Panc1 (cell line): Measurements from ENCODE around the gene PFN3. TPM values are rescaled to one million over a fixed set of nuclear protein-coding genes. Genes with fewer than 3 reads are reported as not detected.

ENCODE experiments used
- ATAC-seq: fragments of 200-7000 bp; cut with Tn5 transposase; 2 replicates; pipeline ENCODE4 v1.9.1; 2020; ENCODE audit warnings: mild to moderate bottlenecking, moderate library complexity
- BruUV-seq: library from RNA; stranded (reverse); fragments of 400-500 nt; replicated peaks from 2 replicates; lab custom pipeline; 2021; lab: Mats Ljungman, UMichigan
- CTCF ChIA-PET: fragments of 300-600 bp; sonication (Branson Sonifier 250); formaldehyde crosslinking; loops from one replicate; lab custom pipeline; 2022; ENCODE audit warnings: antibody characterized with exemption; lab: Charles Lee
- POLR2A ChIA-PET: fragments of 300-600 bp; sonication (Branson Sonifier 250); formaldehyde crosslinking; loops from one replicate; lab custom pipeline; 2022; ENCODE audit warnings: antibody characterized with exemption; lab: Charles Lee
- DNase-seq: peaks from one replicate; pipeline ENCODE4 v3.0.0-alpha.2; 2010; ENCODE audit warnings: low read depth, low spot score
- H3K27ac ChIP-seq: 2 replicates; pipeline ENCODE4 v1.5.1; 2011; ENCODE audit warnings: mild to moderate bottlenecking, low read length, inconsistent platforms
- H3K27me3 ChIP-seq: fragments of 200-500 bp; sonication (Bioruptor generic); 2 replicates; pipeline ENCODE4 v1.6.0; 2014; ENCODE audit warnings: low read length, inconsistent platforms; ENCODE audit not compliant: control insufficient read depth, insufficient read depth
- H3K36me3 ChIP-seq: fragments of 200-500 bp; sonication (Bioruptor generic); 2 replicates; pipeline ENCODE4 v1.5.1; 2014; ENCODE audit warnings: inconsistent platforms, mild to moderate bottlenecking, low read length, moderate library complexity; ENCODE audit not compliant: control insufficient read depth, insufficient read depth
- H3K4me1 ChIP-seq: 2 replicates; pipeline ENCODE4 v1.5.1; 2011; ENCODE audit warnings: inconsistent platforms, mild to moderate bottlenecking, low read length, moderate library complexity; ENCODE audit not compliant: control insufficient read depth, insufficient read depth
- H3K4me3 ChIP-seq, 2 experiments: 2 replicates each; pipeline ENCODE4 v1.5.1; 2011 to 2012; ENCODE audit warnings: low read depth in 2 of 2, low read length in 2 of 2, mild to moderate bottlenecking in 2 of 2, inconsistent platforms in 1 of 2, moderate library complexity in 1 of 2
- H3K9me3 ChIP-seq: fragments of 200-500 bp; sonication (Bioruptor generic); 2 replicates; pipeline ENCODE4 v1.5.1; 2014; ENCODE audit warnings: low read depth, mild to moderate bottlenecking, inconsistent platforms, low read length, moderate library complexity; ENCODE audit not compliant: control insufficient read depth, insufficient read depth
- CTCF ChIP-seq: fragments of 450-650 bp; IDR thresholded peaks from 2 replicates; pipeline ENCODE4 v1.5.1; 2017; ENCODE audit warnings: mild to moderate bottlenecking
- POLR2AphosphoS5 ChIP-seq: IDR thresholded peaks from 2 replicates; pipeline ENCODE4 v1.6.1; 2012; ENCODE audit warnings: mild to moderate bottlenecking, low read depth, low read length, moderate library complexity
- REST ChIP-seq, 2 experiments: IDR thresholded peaks; 2 replicates each; pipeline ENCODE4 v1.6.1; 2011 to 2012; ENCODE audit warnings: low read depth in 2 of 2, control low read depth in 1 of 2, low read length in 1 of 2, mild to moderate bottlenecking in 1 of 2, moderate library complexity in 1 of 2; ENCODE audit not compliant: insufficient read depth in 1 of 2
- SIN3A ChIP-seq: IDR thresholded peaks from 2 replicates; pipeline ENCODE4 v1.6.1; 2012; ENCODE audit warnings: low read depth, mild to moderate bottlenecking, low read length, moderate library complexity, borderline replicate concordance; ENCODE audit not compliant: insufficient read depth
- TCF7L2 ChIP-seq: IDR thresholded peaks from 2 replicates; pipeline ENCODE4 v1.6.1; 2011; ENCODE audit warnings: mild to moderate bottlenecking, low read depth, low read length, inconsistent platforms
- in situ Hi-C: cut with HindIII; loops from 2 replicates; pipeline ENCODE4 v1.10.0; 2016; ENCODE audit warnings: low sequenced_read_pairs, low pct_unique_long_range_greater_than_20kb
- intact Hi-C: fragments of 100-400 bp; cut with micrococcal nuclease; formaldehyde crosslinking; loops from one replicate; pipeline ENCODE4 v1.10.0; 2022; ENCODE audit not compliant: unreplicated experiment
- total RNA-seq: library from RNA; stranded (reverse); gene quantifications from one replicate; pipeline ENCODE4 v1.2.1, GENCODE V29; 2021; ENCODE audit not compliant: unreplicated experiment

PFN3 gene
- total RNA-seq, 1 experiment from 2014 or later = not detected

GRCh38 chr5:177396078-177396477 lies 4.4 kb downstream of the PFN3 start:
- Histone ChIP-seq H3K27me3 (no peaks in the 10 kb centered on the region), H3K4me1 (no peaks in the 10 kb centered on the region), H3K4me3 (no peak overlapping the region), H3K9me3 (no peaks in the 10 kb centered on the region), H3K27ac (no peak overlapping the region), H3K36me3 (no peaks in the 10 kb centered on the region)
- no TSS peak for BruUV-seq
- intact Hi-C loops = no loop called here
- in situ Hi-C loops = no loop called here
- ChIA-PET POLR2A (no interaction called here), CTCF (no interaction called here)
- TF ChIP-seq CTCF (no peak), SIN3A (no peak), TCF7L2 (no peak), POLR2AphosphoS5 (no peak), REST (IDR thresholded peaks at IDR 0.05; ENCODE audit: insufficient read depth in 1 of 2, low read depth in 2 of 2, low read length in 1 of 2) (no peak)
- DNase-seq (no peak), ATAC-seq (no peak)

- Histone ChIP-seq H3K4me1 (peaks cover 3% of the 10 kb centered on the region; the same call in 1 of the 2 replicates), H3K9me3 (no peaks in the 10 kb centered on the region), H3K27me3 (no peaks in the 10 kb centered on the region), H3K36me3 (no peaks in the 10 kb centered on the region), H3K4me3 (no peak overlapping the region), H3K27ac (no peak overlapping the region)
- BruUV-seq = no TSS peak
- CTCF ChIA-PET = no interaction called here
- POLR2A ChIA-PET = no interaction called here
- in situ Hi-C loops (no loop called here), intact Hi-C loops (loop anchor here (5.0 kb wide), 1 partner anchor 103 kb away; the partner anchor contains the start of gene PDLIM7)
- ATAC-seq (no peak), DNase-seq (no peak)
- TF ChIP-seq CTCF (no peak), POLR2AphosphoS5 (no peak), TCF7L2 (no peak), SIN3A (no peak), REST (IDR thresholded peaks at IDR 0.05; ENCODE audit: insufficient read depth in 1 of 2, low read depth in 2 of 2, low read length in 1 of 2) (no peak)
Measured at GRCh38 chr5:177393990-177394389, 6.5 kb downstream of the PFN3 start.
